GM19438 (cell line): ENCODE data around the gene SCN1B.
"Not testable (repeated sequence)": the region's sequence is repeated elsewhere in the genome, so short reads cannot be mapped to it uniquely, and the experiment has no call there.

Source experiments
- ATAC-seq: cut with Tn5 transposase; IDR thresholded peaks from one replicate; pipeline ENCODE4 v1.9.1; 2021; ENCODE audit warnings: low read depth; ENCODE audit not compliant: unreplicated experiment

Gene SCN1B

DNA sequence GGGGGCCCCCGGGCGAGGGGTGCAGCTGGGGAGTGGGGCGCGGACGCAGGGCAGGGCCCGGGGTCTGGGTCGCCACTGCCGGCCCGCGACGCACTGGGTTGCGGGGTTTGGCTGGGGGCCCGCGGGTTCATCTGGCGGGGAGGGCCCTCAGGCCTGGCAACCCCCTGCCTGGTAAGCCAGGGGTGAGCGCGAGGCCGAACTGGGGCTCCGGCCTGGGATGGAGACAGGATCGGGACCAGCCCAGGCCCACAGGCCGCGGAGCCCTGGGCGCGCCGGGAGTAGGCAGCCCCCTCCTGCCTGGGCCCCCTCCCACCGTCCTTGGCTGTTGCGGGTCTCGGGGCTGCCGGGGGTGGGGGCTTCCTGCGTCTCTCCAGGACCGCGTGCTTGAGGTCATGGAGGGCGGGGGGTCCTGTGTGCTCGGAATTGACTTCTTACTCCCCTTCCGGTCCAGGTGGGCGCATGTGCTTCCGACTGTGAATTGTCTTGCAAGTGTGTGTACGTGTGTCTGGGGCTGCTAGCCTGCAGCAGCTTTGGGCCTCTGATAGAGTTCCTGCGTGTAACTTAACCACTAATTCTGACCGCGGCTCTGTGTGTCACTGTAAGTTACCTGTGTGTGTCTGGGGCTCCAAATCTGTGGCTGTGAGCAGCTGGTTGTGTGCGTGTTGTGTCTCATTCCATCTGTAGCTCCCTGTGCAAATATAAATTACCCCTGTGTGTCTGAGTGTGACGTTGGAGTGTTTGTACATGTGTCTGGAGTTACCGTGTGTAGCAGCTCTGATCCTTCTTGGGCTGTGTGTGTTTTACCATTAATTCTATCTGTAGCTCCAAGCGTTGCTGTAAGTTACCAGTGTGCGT, 29.4 kb upstream of the SCN1B start:
- ATAC-seq, result no peak

DNA sequence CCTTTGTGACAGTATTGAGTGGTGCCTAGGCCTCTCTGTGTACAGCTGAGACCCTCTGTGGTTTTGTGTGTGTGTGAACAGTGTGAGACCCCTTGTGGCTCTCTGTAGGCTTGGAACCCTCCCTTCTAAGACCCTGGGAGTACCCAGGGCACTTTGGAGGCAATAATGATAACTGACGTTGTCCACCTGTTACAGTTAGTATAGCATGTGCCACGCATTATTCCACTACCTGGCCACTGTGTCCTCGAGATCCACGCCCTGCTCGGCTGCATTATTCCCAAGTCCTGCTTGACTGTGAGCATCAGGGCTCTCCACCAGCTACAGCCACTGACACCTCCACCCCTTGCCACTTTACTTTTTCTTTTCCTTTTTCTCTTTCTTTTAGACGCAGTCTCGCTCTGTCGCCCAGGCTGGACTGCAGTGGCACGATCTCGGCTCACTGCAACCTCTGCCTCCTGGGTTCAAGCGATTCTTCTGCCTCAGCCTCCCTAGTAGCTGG, 28.2 kb upstream of the SCN1B start:
- no peak for ATAC-seq

DNA sequence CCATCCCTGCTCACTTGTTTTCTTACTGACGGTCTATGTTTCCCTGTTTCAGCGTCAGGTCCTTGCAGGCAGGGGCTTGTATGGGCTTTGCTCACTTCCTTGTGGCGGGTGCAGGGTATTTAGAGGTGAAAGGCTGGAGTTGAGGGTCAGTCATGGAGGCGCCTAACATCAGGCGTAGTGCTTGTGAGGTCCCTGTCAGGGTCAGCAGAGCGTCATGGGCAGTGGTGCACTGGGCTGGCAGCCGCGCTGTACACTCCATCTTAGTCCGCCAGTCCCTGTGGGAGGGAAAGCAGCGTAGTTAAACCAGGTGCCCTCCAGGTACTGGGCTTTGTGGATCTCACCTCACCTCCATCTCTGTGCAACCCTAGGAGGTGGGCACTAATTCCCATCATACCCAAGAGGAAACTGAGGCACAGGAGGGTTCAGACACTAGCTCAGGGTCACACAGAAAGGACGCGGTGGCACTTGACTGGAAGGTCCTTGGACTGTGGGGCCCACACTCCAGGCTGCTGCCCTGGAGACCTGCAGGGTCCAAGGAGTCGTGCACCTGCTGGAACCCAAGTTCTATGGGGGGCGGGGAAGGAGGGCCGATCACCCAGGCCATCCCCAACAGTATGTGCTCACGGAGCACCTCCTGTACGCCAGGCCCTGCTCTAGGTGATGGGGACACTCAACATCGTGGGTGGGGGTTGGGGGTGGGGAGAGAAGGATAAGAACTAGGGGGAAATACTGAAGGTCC, 25.6 kb upstream of the SCN1B start:
- ATAC-seq, result no peak

DNA sequence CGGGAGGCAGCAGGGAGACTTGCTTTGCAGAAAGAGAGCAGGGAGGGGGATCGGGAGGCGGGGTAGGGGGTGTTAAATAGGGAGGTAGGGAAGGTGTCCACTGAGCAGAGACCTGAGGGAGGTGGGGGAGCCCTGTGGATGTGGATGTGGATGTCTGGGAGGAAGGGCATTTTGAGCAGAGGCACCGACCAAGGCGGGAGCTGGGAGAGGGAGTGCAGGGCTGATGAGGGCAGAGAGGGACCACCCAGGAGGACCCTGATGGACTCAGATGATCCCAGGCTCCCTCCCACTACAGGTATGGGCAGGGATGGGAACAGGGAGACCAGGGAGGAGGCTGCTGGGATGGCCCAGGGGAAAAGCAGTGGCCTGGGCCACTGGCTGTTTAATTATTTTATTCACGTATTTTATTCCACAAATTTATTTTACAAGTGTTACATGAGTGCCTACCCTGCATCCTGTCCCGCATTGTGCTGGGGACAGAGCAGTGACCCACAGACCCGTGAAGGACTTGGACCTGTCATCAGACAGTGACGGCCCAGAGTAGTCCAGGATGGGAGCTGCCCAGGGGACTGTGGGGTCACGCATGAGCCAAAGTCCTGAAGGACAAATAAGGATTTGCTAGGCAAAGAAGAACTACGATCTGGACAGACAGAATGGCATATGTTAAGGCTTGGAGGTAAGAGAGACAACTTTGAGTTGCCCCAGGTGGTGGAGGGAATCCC, 24.9 kb upstream of the SCN1B start:
- ATAC-seq, result no peak

DNA sequence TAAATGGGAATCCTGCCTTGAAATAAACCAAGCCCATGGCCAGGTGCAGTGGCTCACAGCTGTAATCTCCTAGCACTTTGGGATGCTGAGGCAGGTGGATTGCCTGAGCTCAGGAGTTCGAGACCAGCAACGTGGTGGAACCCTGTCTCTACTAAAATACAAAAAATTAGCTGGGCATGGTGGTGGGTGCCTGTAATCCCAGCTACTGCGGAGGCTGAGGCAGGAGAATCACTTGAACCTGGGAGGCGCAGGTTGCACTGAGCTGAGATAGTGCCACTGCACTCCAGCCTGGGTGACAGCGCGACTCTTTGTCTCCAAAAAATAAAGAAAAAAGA, 24.3 kb upstream of the SCN1B start:
- ATAC-seq, result not testable (repeated sequence)

DNA sequence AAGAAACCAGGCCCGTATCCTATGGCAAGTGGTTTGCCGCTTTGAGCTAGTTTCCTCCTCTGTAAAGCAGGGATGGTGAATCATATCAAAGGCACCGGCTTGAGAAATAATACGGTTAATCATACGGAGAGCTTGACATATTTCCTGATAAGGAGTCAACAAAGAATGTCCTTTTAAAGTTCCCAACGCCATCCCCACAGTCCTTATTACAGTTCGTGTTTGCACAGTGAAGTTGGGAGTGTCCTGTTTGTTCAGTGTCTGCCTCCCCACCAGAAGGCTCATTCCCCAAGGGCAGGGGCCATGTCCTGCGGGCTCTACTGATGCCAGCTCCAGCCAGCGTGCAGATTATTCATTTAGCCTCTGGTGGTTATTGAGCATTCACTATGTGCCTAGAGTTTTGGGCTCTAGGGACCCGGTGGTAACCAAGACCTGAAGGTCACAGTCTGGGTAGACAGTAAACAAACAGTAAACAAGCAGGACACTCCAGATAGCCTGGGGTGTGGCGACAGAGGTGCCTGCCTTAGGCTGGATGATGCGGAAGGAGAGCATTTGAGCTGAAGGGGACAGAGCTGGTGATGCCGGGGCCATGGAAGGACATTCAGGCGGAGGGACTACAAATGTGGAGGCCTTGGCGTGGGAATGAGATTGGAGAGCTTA, 23.8 kb upstream of the SCN1B start:
- no peak for ATAC-seq

DNA sequence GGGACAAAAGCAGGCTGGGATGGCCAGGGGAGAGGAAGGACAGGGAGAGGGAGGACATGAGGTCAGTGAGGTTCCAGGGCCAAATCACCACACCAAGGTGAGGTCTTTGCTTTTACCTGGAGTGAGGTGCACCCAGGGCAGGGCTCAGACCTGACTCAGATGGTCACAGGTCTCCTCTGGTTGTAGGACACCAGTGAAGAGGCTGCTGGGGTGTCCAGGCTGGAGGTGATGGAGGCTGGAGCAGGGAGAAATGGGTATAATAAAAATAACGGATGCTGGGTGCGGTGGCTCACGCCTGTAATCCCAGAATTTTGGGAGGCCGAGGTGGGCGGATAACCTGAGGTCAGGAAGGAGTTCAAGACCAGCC, 23.3 kb upstream of the SCN1B start:
- no peak for ATAC-seq

DNA sequence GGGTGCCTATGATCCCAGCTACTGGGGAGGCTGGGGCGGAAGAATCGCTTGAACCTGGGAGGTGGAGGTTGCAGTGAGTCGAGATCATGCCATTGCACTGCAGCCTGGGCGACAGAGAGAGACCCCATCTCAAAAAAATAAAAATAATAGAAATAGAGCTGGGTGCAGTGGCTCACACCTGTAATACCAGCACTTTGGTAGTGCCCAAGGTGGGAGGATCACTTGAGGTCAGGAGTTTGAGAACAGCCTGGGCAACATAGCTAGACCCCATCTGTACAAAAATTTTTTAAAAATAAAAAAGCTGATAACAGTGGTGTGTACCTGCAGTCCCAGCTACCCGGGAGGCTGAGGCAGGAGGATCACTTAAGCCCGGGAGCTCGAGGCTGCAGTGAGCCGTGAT, 22.8 kb upstream of the SCN1B start:
- not testable (repeated sequence) for ATAC-seq

DNA sequence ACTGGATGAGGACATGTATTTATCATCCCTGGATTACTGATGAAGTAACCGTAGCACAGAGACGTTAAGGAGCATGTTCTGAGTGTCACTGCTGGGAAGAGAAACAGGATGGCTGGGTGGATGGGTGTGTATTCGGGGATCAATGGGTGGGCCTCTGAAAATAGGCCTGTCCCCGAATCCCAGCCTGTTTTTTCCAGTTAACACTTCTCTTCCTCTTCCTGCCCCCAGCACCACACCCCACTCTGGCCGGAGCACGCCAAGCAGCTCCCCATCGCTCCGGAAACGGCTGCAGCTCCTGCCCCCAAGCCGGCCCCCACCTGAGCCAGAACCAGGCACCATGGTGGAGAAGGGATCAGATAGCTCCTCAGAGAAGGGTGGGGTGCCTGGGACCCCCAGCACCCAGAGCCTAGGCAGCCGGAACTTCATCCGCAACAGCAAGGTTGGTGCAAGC, 21.4 kb upstream of the SCN1B start:
- ATAC-seq, result no peak

DNA sequence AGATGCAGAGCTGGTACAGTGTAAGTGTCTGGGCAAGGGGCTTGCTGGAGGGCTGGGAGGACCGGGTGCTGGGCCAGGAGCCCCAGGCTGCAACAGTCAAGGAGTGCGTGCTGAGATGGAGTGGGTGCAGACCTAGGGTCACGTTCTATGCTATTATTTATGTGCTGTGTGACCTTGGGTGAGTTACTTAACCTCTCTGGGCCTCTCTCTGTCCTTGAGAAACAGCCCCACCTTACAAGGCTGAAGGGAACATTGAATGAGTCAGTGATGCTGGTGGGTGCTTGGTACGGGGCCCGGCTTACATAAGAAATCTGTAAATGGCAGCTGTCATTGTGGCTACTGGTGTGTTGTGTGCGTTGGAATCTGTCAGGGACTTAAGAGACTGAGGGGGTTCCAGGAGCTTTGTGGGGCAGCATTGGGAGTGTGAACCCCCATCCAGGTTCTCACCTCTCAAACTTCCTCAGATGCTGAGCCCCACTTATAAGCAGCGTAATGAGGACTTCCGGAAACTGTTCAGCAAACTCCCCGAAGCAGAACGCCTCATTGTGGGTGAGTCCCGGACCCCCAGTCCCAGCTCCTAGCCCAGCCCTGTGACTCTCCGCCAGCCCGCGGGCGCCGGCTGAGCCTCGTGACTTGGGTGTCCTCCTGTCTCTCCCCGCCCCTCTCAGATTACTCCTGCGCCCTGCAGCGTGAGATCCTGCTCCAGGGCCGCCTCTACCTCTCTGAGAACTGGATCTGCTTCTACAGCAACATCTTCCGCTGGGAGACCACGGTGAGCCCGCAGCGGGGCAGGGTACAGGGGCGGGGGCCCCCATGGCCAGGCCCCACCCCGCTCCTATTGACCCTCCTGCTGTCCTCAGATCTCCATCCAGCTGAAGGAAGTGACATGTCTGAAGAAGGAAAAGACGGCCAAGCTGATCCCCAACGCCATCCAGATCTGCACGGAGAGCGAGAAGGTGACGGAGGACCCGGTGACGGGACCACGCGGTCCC, 20.6 kb upstream of the SCN1B start:
- no peak for ATAC-seq

DNA sequence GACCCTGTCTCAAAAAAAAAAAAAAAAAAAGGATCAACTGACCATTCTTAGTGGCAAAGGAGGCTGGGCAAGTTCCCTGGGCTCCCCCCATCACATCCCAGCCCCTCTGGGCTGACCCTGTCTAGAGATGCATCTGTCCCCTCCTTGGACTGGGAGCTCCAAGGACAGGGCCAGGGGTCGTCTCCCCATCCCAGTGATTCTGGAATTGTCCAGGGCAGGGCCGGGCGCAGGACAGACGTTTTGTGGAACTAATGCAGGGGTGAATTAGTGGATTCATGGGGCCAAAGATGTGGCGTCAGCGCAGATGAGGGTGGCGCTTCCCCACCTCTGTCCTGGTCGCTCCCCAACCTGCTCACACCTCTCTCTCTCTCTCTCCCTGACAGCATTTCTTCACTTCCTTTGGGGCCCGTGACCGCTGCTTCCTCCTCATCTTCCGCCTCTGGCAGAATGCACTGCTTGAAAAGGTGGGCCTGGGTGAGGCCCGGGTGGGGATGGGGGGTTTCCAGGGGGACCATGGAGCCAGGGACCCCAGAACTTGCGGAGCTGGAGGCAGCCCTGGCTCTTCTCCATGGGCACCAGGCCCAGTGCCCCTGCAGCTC, 19.1 kb upstream of the SCN1B start:
- no peak for ATAC-seq

DNA sequence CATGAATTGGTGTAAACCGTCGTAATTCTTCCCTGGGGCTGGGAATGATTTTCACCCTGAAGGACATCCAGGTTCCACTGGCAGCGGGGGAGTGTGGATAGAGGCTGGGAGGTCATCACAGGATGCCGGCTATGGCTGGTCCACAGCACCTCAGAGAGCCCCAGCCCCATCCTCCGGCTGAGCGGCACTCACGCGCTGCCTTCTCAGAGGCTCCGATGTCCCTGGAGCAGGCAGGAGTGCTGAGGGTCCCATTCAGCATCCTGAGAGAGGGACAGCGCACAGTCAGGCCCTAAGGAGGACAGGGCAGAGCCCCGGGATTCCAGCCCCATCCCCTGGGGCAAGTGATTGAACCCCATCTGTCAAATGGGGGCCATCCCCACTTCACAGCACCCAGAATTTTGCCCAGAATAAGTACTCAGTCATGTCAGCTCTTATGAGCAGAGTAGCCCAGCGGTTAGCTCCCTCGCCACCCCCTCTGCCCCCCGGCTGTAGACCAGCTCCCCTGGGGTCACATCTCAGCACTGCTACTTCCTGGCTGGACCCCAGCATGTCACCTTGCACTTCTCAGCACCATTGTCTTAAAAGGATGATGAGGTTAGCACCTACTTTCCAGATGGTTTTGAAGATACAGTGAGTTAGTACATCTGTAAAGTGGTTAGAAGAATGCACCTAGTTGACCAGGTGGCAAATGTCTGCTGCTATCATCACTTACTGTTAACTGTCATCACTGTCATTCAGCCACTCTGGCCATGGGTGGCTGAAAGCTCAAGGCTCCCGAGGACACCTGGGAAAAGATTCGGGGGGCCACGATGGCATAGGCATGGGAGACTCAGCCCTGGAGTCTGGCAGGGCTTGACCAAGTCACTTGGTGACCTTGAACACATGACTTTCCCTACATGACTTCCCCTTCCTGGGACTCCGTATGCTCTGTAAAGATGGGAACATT, 18.3 kb upstream of the SCN1B start:
- no peak for ATAC-seq

DNA sequence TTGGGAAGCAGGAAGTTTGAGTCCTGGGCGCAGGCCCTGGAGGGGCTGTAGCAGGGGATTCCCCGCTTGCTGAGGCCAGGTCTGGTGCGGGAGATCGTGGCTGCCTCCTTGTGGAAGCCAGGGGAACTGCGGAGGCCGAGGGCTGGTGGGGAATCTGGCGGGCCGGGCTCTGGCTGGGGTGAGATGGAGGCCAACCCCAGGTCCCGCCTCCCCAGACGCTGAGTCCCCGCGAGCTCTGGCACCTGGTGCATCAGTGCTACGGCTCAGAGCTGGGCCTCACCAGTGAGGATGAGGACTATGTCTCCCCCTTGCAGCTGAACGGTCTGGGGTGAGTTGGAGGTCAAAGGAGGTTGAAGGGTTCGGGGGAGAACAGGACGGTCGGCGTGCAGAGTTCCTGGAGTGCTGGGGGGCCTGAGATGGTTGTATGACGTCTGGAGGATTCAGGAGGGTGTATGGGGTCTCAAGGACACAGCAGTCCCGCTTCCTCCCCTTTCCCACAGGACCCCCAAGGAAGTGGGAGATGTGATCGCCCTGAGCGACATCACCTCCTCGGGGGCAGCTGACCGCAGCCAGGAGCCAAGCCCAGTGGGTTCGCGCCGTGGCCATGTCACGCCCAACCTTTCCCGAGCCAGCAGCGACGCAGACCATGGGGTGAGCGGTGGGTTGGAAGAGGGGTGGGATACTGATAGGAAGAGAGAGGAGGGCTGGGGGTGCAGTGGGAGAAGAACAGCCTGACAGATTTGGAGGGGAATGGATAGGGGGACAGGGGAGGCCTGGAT, 17.0 kb upstream of the SCN1B start:
- no peak for ATAC-seq

DNA sequence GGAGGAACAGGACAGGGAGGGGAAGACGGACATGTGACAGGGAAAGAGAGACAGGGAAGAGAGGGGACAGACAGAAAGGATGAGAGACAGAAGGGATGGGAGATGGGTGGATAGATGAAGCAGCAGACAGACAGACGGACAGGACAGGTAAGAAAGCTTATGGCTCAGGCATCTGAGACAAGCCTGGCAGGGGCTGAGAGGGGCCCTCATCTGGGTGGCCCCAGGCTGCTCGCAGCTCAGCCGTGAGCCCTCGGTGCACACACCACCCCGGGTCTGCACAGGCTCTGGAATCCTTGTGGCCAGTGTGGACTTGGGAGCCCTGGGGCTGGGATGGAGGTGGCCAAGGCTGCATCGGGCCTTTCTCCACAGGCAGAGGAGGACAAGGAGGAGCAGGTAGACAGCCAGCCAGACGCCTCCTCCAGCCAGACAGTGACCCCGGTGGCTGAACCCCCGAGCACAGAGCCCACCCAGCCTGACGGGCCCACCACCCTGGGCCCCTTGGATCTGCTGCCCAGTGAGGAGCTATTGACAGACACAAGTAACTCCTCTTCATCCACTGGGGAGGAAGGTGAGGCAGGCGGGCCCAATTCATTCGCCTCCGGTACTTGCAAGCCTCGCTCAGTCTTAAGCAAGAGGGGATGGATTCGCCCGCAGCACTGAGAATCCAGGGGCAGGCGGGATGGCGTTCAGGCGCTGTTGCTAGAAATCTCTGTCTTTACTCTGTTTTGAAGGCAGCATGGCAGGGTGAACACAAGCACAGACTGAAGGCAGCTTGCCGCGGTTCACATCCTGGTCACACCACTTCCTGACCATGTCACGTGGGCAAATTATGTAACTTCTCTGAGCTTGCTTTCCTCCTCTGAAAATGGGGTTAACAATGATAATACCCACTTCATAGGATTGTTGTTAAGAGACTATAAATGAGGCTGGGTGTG, 16.2 kb upstream of the SCN1B start:
- ATAC-seq, result no peak

DNA sequence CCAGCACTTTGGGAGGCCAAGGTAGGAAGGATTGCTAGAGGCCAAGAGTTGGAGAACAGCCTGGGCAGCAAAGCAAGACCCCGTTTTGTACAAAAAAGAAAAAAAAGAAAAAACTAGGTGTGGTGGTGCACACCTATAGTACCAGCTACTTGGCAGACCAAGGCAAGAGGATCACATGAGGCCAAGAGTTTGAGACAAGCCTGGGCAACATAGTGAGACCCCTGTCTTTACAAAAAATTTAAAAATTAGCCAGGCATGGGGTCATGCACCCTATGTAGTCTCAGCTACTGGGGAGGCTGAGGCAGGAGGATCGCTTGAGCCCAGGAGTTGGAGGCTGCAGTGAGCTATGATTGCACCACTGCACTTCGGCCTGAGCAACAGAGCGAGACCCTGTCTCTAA, 15.5 kb upstream of the SCN1B start:
- not testable (repeated sequence) for ATAC-seq

DNA sequence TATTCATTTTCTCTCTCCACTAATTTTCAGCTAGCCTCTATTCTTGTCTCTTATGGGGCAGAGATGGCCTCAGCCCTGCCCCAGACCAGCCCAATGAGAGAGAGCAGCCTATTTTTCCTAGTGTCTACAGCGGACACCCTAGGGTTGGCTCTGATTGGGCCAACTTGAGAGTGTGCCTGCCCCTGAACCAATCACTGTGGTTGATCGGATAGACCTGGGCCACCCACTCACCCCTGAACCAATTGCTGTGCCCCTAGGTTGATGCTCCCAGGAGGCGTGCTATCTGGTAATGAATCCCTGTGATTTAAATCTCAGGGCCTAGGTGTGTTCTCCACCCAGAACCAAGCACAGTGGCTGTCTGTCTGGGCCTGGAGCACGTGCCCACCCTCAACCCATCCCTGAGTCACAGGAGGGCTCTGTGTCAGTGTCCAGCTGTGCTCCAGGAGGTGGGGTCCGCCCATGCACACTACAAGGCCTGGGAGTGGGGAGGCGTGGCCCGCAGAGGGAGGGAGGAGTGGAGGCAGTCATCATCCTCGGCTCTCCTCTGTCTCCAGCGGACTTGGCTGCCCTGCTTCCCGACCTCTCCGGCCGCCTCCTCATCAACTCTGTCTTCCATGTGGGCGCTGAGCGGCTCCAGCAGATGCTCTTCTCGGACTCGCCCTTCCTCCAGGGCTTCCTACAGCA, 14.9 kb upstream of the SCN1B start:
- ATAC-seq, result no peak
